Stimulated activated CD4-positive, alpha-beta T cell treated with anti-CD3 and anti-CD28 coated beads, Interleukin-1b, Interleukin-23, amount 100 ng/mL, for 4 hours (primary cell): ENCODE results near the gene PSMD1.
A peak's percentile ranks its signal among the peaks of the same experiment; 100 is the strongest.
"Not testable (repeated sequence)": the region's sequence is repeated elsewhere in the genome, so short reads cannot be mapped to it uniquely, and the experiment has no call there.

Source experiments
- DNase-seq, 2 donors: peaks; one replicate each; pipeline ENCODE4 v3.0.0-alpha.2; 2020; ENCODE audit warnings: low read depth in 2 of 2

The PSMD1 gene

GRCh38 chr2:231056453-231057416, at the start of gene PSMD1:
Gene PSMD1, plus strand, starts transcription at chr2:231056867. Its CDS starts 159 bp downstream, at chr2:231057026.
- peak; percentile 89 to 92 for DNase-seq

GRCh38 chr2:231007286-231008098, 49.2 kb upstream of the PSMD1 start:
- DNase-seq = no peak

- no peak for DNase-seq
Observed at GRCh38 chr2:231008131-231008530, 48.5 kb upstream of the PSMD1 start.

- DNase-seq = no peak
Observed at GRCh38 chr2:231009236-231009919, 47.3 kb upstream of the PSMD1 start.

- no peak for DNase-seq
Observed at GRCh38 chr2:231010201-231010730, 46.4 kb upstream of the PSMD1 start.

GRCh38 chr2:231011526-231011925, 45.1 kb upstream of the PSMD1 start:
- DNase-seq = no peak

GRCh38 chr2:231012463-231012862, 44.2 kb upstream of the PSMD1 start:
- no peak for DNase-seq

GRCh38 chr2:231013820-231014219, 42.8 kb upstream of the PSMD1 start:
- no peak for DNase-seq

- no peak for DNase-seq
Observed at GRCh38 chr2:231015478-231015877, 41.2 kb upstream of the PSMD1 start.

- no peak for DNase-seq
Observed at GRCh38 chr2:231015926-231016325, 40.7 kb upstream of the PSMD1 start.

GRCh38 chr2:231016566-231017230, 40.0 kb upstream of the PSMD1 start:
- DNase-seq = no peak

GRCh38 chr2:231017231-231017598, 39.5 kb upstream of the PSMD1 start:
- DNase-seq = no peak

GRCh38 chr2:231018184-231018583, 38.5 kb upstream of the PSMD1 start:
- DNase-seq = no peak

- DNase-seq = not testable (repeated sequence)
Observed at GRCh38 chr2:231025059-231025458, 31.6 kb upstream of the PSMD1 start.

GRCh38 chr2:231028889-231029288, 27.8 kb upstream of the PSMD1 start:
- no peak for DNase-seq

GRCh38 chr2:231029563-231029962, 27.1 kb upstream of the PSMD1 start:
- DNase-seq = no peak

- no peak for DNase-seq
Observed at GRCh38 chr2:231030725-231031124, 25.9 kb upstream of the PSMD1 start.

- no peak for DNase-seq
Observed at GRCh38 chr2:231032575-231033140, 24.0 kb upstream of the PSMD1 start.

- DNase-seq = no peak
Observed at GRCh38 chr2:231033147-231034132, 23.2 kb upstream of the PSMD1 start.
